Endodermal cell (in vitro differentiated cells): ENCODE results near the gene ZNF25. TPM values are rescaled to one million over a fixed set of nuclear protein-coding genes. Genes with fewer than 3 reads are reported as not detected.

Experiments
- DNase-seq: peaks from one replicate; pipeline ENCODE4 v3.0.0-alpha.2; 2017
- H3K27ac ChIP-seq: 2 replicates; pipeline ENCODE4 v1.5.1; 2013; ENCODE audit warnings: mild to moderate bottlenecking, low read depth, low read length, moderate library complexity
- H3K27me3 ChIP-seq: 2 replicates; pipeline ENCODE4 v1.6.1; 2013; ENCODE audit warnings: mild to moderate bottlenecking, low read length, moderate library complexity; ENCODE audit not compliant: insufficient read depth, control insufficient read depth, poor library complexity, severe bottlenecking
- H3K36me3 ChIP-seq: 2 replicates; pipeline ENCODE4 v1.7.0; 2013; ENCODE audit warnings: mild to moderate bottlenecking, low read length, moderate library complexity; ENCODE audit not compliant: control insufficient read depth, insufficient read depth
- H3K4me1 ChIP-seq: one replicate; pipeline ENCODE4 v1.7.0; 2013; ENCODE audit warnings: low read length; ENCODE audit not compliant: control insufficient read depth, insufficient read depth
- H3K4me3 ChIP-seq: 2 replicates; pipeline ENCODE4 v1.5.1; 2013; ENCODE audit warnings: mild to moderate bottlenecking, low read length, moderate library complexity
- H3K9ac ChIP-seq: 2 replicates; pipeline ENCODE4 v1.6.1; 2013; ENCODE audit warnings: mild to moderate bottlenecking, low read length, moderate library complexity; ENCODE audit not compliant: poor library complexity, severe bottlenecking; ENCODE audit errors: extremely low read depth
- H3K9me3 ChIP-seq: 2 replicates; pipeline ENCODE4 v1.6.1; 2013; ENCODE audit warnings: mild to moderate bottlenecking, low read length, moderate library complexity; ENCODE audit not compliant: control insufficient read depth
- H3K27ac Mint-ChIP-seq: 2 replicates; pipeline ENCODE4 v1.8.0; 2020; ENCODE audit warnings: mixed read lengths
- H3K27me3 Mint-ChIP-seq: 2 replicates; pipeline ENCODE4 v1.8.0; 2021; ENCODE audit warnings: mild to moderate bottlenecking, mixed read lengths; ENCODE audit not compliant: insufficient read depth
- H3K36me3 Mint-ChIP-seq: 2 replicates; pipeline ENCODE4 v1.8.0; 2020; ENCODE audit warnings: low read depth, mixed read lengths
- H3K4me1 Mint-ChIP-seq: 2 replicates; pipeline ENCODE4 v1.8.0; 2020; ENCODE audit warnings: mixed read lengths
- H3K4me3 Mint-ChIP-seq: 2 replicates; pipeline ENCODE4 v1.8.0; 2020; ENCODE audit warnings: mild to moderate bottlenecking, moderate library complexity, mixed read lengths
- H3K9me3 Mint-ChIP-seq: 2 replicates; pipeline ENCODE4 v1.8.0; 2020; ENCODE audit warnings: mild to moderate bottlenecking, mixed read lengths
- CTCF ChIP-seq: fragments of 200-600 bp; sonication (generic); conservative IDR thresholded peaks from 2 replicates; pipeline ENCODE4 v1.5.0; 2021; ENCODE audit warnings: antibody characterized with exemption, mild to moderate bottlenecking
- WGBS, 2 experiments: methylation state at CpG; one replicate each; pipeline versions ENCODE4 v1.1.5 to v1.1.7; 2013; ENCODE audit warnings: missing lambda C conversion rate in 2 of 2, mixed read lengths in 1 of 2; ENCODE audit not compliant: insufficient coverage in 1 of 2, insufficient read length in 1 of 2; 5-methylcytosine and 5-hydroxymethylcytosine counted together
- total RNA-seq, 2 donors: library from RNA; stranded (reverse); fragmentation: NEBNext Ultra II Directional in 1 of 2; extraction: Animal tissue kit (Norgen Biotek cat#: 25700) in 1 of 2; gene quantifications; 2 replicates in 1 of 2; 3 replicates in 1 of 2; pipeline ENCODE4 v1.2.1, GENCODE V29; 2021

ZNF25 gene
- total RNA-seq, 2 donors from 2014 or later: 0.55 to 1.8 TPM

GRCh38 chr10:37960591-37961137 is 15.8 kb downstream of the ZNF25 start:
- H3K27ac ChIP-seq: no peak overlapping the region
- no peaks in the 10 kb centered on the region for H3K27me3 Mint-ChIP-seq
- no peaks in the 10 kb centered on the region for H3K27me3 ChIP-seq
- 96 to 100% methylated on average over 1 to 2 of the region's 2 CpGs for WGBS, 2 experiments
- H3K4me3 Mint-ChIP-seq: no peak overlapping the region
- H3K9me3 Mint-ChIP-seq: peaks cover 84% of the 10 kb centered on the region
- H3K4me3 ChIP-seq: no peak overlapping the region
- peaks cover 7% of the 10 kb centered on the region for H3K36me3 Mint-ChIP-seq
- no peak for DNase-seq
- TF ChIP-seq CTCF: no peak
- H3K9me3 ChIP-seq: peaks cover 38% of the 10 kb centered on the region
- no peaks in the 10 kb centered on the region for H3K4me1 ChIP-seq
- H3K27ac Mint-ChIP-seq: no peak overlapping the region
- no peak overlapping the region for H3K9ac ChIP-seq
- H3K4me1 Mint-ChIP-seq: no peaks in the 10 kb centered on the region
- H3K36me3 ChIP-seq: no peaks in the 10 kb centered on the region

GRCh38 chr10:37957841-37958240 is 18.6 kb downstream of the ZNF25 start:
- Mint-ChIP-seq H3K4me1 (no peaks in the 10 kb centered on the region), H3K27me3 (no peaks in the 10 kb centered on the region), H3K9me3 (peaks cover 85% of the 10 kb centered on the region), H3K27ac (no peak overlapping the region), H3K4me3 (no peak overlapping the region), H3K36me3 (peaks cover 16% of the 10 kb centered on the region)
- Histone ChIP-seq H3K4me1 (no peaks in the 10 kb centered on the region), H3K27ac (no peak overlapping the region), H3K9ac (no peak overlapping the region), H3K9me3 (peaks cover 40% of the 10 kb centered on the region), H3K36me3 (no peaks in the 10 kb centered on the region), H3K27me3 (no peaks in the 10 kb centered on the region), H3K4me3 (peak overlapping the region; percentile 23)
- 78 to 100% methylated on average over 1 to 2 of the region's 2 CpGs for WGBS, 2 experiments
- DNase-seq: no peak
- no peak for TF ChIP-seq CTCF

GRCh38 chr10:37952926-37953325 is 23.5 kb downstream of the ZNF25 start:
- Histone ChIP-seq H3K9me3 (peaks cover 73% of the 10 kb centered on the region), H3K4me3 (no peak overlapping the region), H3K4me1 (no peaks in the 10 kb centered on the region), H3K36me3 (no peaks in the 10 kb centered on the region), H3K27ac (no peak overlapping the region), H3K9ac (no peak overlapping the region), H3K27me3 (no peaks in the 10 kb centered on the region)
- peaks cover 24% of the 10 kb centered on the region for H3K36me3 Mint-ChIP-seq
- H3K27ac Mint-ChIP-seq: no peak overlapping the region
- no peak for TF ChIP-seq CTCF
- no peaks in the 10 kb centered on the region for H3K27me3 Mint-ChIP-seq
- no peak overlapping the region for H3K4me3 Mint-ChIP-seq
- H3K9me3 Mint-ChIP-seq: peaks cover 95% of the 10 kb centered on the region
- WGBS, 2 experiments: 85 to 100% methylated on average over 2 of the region's 3 CpGs
- no peaks in the 10 kb centered on the region for H3K4me1 Mint-ChIP-seq
- DNase-seq: no peak
